KMS-11 (cell line): ENCODE data around the gene FAM184B.
"Not testable (repeated sequence)": the region's sequence is repeated elsewhere in the genome, so short reads cannot be mapped to it uniquely, and the experiment has no call there.

Experiments used
- H2AFZ ChIP-seq: fragments of 200-600 bp; sonication (generic); 2 replicates; pipeline ENCODE4 v1.6.1; 2016; ENCODE audit warnings: antibody characterized with exemption, mixed run types, low read depth
- H3K27ac ChIP-seq: fragments of 200-600 bp; sonication (generic); 2 replicates; pipeline ENCODE4 v1.6.1; 2016; ENCODE audit warnings: mild to moderate bottlenecking, mixed run types
- H3K27me3 ChIP-seq: fragments of 200-600 bp; sonication (generic); 2 replicates; pipeline ENCODE4 v1.6.1; 2017; ENCODE audit warnings: mild to moderate bottlenecking, low read depth, mixed run types, moderate library complexity; ENCODE audit not compliant: insufficient read depth
- H3K36me3 ChIP-seq: fragments of 200-600 bp; sonication (generic); 2 replicates; pipeline ENCODE4 v1.6.1; 2017; ENCODE audit warnings: mild to moderate bottlenecking, mixed run types; ENCODE audit not compliant: insufficient read depth
- H3K4me1 ChIP-seq: fragments of 200-600 bp; sonication (generic); 2 replicates; pipeline ENCODE4 v1.6.1; 2016; ENCODE audit warnings: mild to moderate bottlenecking, low read depth, mixed run types; ENCODE audit not compliant: poor library complexity, severe bottlenecking
- H3K4me2 ChIP-seq: fragments of 200-600 bp; sonication (generic); 2 replicates; pipeline ENCODE4 v1.7.0; 2016; ENCODE audit warnings: mild to moderate bottlenecking, mixed run types
- H3K4me3 ChIP-seq: fragments of 200-600 bp; sonication (generic); IDR thresholded peaks from 2 replicates; pipeline ENCODE4 v1.6.1; 2017; ENCODE audit warnings: low read depth, low read length, mixed read lengths; ENCODE audit not compliant: insufficient read depth
- H3K79me2 ChIP-seq: fragments of 200-600 bp; sonication (generic); 2 replicates; pipeline ENCODE4 v1.6.1; 2016; ENCODE audit warnings: low read depth, mixed run types; ENCODE audit not compliant: insufficient read depth
- H3K9ac ChIP-seq: fragments of 200-600 bp; sonication (generic); 2 replicates; pipeline ENCODE4 v1.6.1; 2016; ENCODE audit warnings: mild to moderate bottlenecking, mixed run types
- H4K20me1 ChIP-seq: fragments of 200-600 bp; sonication (generic); 2 replicates; pipeline ENCODE4 v1.6.1; 2016; ENCODE audit warnings: mild to moderate bottlenecking, mixed run types; ENCODE audit not compliant: insufficient read depth
- TF ChIP-seq, protein P1 (sequence below): fragments of 200-600 bp; sonication (generic); conservative IDR thresholded peaks from 2 replicates; pipeline ENCODE4 v1.6.1; 2017; ENCODE audit warnings: low read depth, mild to moderate bottlenecking, antibody characterized with exemption, low read length, moderate library complexity, mixed read lengths

FAM184B gene

DNA sequence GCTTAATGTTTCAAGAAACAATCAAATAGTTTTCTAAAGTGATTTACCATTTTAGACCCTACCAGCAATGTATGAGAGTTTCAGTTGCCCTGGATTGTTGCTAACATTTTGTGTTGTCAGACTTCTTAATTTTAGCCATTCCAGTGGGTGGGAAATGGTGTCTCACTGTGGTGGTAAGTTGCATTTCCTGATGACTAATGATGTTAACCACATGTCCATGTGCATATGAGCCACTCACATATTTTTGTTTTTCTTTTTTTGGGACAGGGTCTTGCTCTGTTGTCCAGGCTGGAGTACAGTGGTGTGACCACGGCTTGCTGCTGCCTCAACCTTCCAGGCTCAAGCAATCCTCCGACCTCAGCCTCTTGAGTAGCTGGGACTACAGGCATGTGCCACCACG lies 118.7 kb downstream of the FAM184B start:
- TF ChIP-seq, protein P1, sequence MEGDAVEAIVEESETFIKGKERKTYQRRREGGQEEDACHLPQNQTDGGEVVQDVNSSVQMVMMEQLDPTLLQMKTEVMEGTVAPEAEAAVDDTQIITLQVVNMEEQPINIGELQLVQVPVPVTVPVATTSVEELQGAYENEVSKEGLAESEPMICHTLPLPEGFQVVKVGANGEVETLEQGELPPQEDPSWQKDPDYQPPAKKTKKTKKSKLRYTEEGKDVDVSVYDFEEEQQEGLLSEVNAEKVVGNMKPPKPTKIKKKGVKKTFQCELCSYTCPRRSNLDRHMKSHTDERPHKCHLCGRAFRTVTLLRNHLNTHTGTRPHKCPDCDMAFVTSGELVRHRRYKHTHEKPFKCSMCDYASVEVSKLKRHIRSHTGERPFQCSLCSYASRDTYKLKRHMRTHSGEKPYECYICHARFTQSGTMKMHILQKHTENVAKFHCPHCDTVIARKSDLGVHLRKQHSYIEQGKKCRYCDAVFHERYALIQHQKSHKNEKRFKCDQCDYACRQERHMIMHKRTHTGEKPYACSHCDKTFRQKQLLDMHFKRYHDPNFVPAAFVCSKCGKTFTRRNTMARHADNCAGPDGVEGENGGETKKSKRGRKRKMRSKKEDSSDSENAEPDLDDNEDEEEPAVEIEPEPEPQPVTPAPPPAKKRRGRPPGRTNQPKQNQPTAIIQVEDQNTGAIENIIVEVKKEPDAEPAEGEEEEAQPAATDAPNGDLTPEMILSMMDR = no peak
- H3K36me3 ChIP-seq = no peaks in the 10 kb centered on the region
- H3K27ac ChIP-seq = no peak overlapping the region
- H3K9ac ChIP-seq = no peak overlapping the region
- H4K20me1 ChIP-seq = no peaks in the 10 kb centered on the region
- H2AFZ ChIP-seq = no peak overlapping the region
- H3K4me2 ChIP-seq = no peak overlapping the region
- H3K79me2 ChIP-seq = no peaks in the 10 kb centered on the region
- no peak overlapping the region for H3K4me3 ChIP-seq
- no peaks in the 10 kb centered on the region for H3K4me1 ChIP-seq
- H3K27me3 ChIP-seq = no peaks in the 10 kb centered on the region

DNA sequence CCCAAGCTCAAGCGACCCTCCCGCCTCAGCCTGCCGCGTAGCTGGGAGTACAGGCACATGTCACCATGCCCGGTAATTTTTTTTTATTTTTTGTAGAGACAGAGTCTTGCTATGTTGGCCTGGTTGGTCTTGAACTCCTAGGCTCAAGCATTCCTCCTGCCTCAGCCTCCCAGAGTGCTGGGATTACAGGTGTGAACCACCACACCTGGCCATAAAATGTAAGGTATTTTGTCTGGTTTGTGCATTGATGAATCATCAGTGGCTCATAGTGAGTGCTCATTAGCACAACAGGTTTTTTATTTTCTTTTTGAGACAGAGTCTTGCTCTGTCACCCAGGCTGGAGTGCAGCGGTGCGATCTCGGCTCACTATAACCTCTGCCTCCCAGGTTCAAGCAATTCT lies 122.2 kb downstream of the FAM184B start:
- H3K27me3 ChIP-seq, H3K9ac ChIP-seq, H3K4me3 ChIP-seq, H3K4me2 ChIP-seq, H3K4me1 ChIP-seq, H3K27ac ChIP-seq, H3K36me3 ChIP-seq, H2AFZ ChIP-seq, H3K79me2 ChIP-seq, H4K20me1 ChIP-seq: not testable (repeated sequence)

DNA sequence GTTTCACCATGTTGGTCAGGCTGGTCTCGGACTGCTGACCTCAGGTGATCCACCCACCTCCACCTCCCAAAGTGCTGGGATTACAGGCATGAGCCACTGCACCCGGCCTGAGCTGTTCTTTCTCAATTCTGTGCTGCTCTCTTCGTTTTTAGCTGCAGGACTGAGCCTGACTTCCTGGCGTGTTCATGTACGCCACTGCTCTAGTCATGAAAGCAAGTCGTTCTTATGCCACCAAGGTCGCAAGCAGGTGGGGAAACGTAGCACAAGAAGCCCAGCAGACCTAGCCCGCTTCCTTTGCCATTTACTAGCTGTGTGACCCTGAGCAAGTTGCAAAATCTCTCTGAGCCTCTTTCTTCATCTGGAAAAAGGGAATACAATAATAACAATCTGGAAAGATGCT lies 123.6 kb downstream of the FAM184B start:
- H3K79me2 ChIP-seq = no peaks in the 10 kb centered on the region
- no peak overlapping the region for H2AFZ ChIP-seq
- no peaks in the 10 kb centered on the region for H3K4me1 ChIP-seq
- no peak overlapping the region for H3K9ac ChIP-seq
- H3K27me3 ChIP-seq = no peaks in the 10 kb centered on the region
- H3K27ac ChIP-seq = no peak overlapping the region
- H3K36me3 ChIP-seq = no peaks in the 10 kb centered on the region
- no peak overlapping the region for H3K4me3 ChIP-seq
- H4K20me1 ChIP-seq = no peaks in the 10 kb centered on the region
- H3K4me2 ChIP-seq = no peak overlapping the region
- TF ChIP-seq, protein P1 = no peak

DNA sequence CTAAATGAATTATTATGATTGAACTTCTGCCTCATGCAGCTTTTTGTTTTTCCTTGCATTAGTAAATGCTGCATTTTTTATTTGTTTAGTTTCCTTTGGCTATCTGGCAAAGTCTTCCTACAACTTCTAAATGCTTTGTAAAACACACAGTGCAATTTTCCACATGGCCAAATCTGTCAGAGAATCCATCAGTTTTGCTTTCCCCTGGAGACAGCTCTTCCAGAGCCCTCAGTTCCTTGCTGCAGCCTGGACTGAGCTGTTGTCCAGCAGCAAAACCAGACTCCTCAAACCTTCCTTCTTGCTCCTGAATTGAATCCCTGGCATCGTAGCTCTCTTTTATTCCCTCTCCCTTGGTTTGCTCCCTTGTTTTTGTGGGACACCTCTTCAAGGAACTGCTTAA lies 124.3 kb downstream of the FAM184B start:
- TF ChIP-seq, protein P1 = no peak
- H3K27me3 ChIP-seq = no peaks in the 10 kb centered on the region
- H3K79me2 ChIP-seq = no peaks in the 10 kb centered on the region
- H3K4me3 ChIP-seq = no peak overlapping the region
- H3K4me2 ChIP-seq = no peak overlapping the region
- no peaks in the 10 kb centered on the region for H3K36me3 ChIP-seq
- H2AFZ ChIP-seq = no peak overlapping the region
- no peak overlapping the region for H3K27ac ChIP-seq
- no peaks in the 10 kb centered on the region for H4K20me1 ChIP-seq
- H3K9ac ChIP-seq = no peak overlapping the region
- no peaks in the 10 kb centered on the region for H3K4me1 ChIP-seq

DNA sequence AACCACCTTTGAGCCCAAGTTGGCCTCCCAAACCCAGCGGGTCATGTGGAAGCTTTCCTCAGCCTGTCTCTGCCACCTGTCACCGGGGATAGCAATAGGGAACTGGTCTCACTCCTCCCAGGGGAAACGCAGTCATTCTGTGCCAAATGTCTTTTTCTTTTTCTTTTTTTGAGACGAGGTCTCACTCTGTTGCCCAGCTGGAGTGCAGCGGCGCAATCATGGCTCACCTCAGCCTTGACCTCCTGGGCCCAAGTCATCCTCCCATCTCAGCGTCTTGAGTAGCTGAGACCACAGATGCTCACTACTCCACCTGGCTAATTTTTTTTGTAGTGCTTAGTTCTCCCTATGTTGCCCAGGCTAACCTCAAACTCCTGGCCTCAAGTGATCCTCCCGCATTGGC lies 126.7 kb downstream of the FAM184B start:
- no peak overlapping the region for H3K4me2 ChIP-seq
- H3K36me3 ChIP-seq = no peaks in the 10 kb centered on the region
- H3K9ac ChIP-seq = no peak overlapping the region
- no peak overlapping the region for H3K4me3 ChIP-seq
- no peak overlapping the region for H2AFZ ChIP-seq
- no peaks in the 10 kb centered on the region for H4K20me1 ChIP-seq
- H3K27me3 ChIP-seq = no peaks in the 10 kb centered on the region
- no peaks in the 10 kb centered on the region for H3K79me2 ChIP-seq
- no peaks in the 10 kb centered on the region for H3K4me1 ChIP-seq
- TF ChIP-seq, protein P1 = no peak
- H3K27ac ChIP-seq = no peak overlapping the region
